Fibroblast of mammary gland (primary cell): Measurements from ENCODE around the gene ATXN1.

ENCODE experiments used
- DNase-seq: peaks from one replicate; pipeline ENCODE4 v3.0.0-alpha.2; 2010; ENCODE audit warnings: low read depth
- H3K4me3 ChIP-seq: 2 replicates; pipeline ENCODE4 v1.5.1; 2011; ENCODE audit warnings: low read depth, mild to moderate bottlenecking, low read length, moderate library complexity; ENCODE audit not compliant: control insufficient read depth
- TF ChIP-seq, protein P1 (sequence below): conservative IDR thresholded peaks from 2 replicates; pipeline ENCODE4 v1.5.1; 2011; ENCODE audit warnings: low read depth, low read length, inconsistent platforms; ENCODE audit not compliant: control insufficient read depth, insufficient read depth

The ATXN1 gene

DNA sequence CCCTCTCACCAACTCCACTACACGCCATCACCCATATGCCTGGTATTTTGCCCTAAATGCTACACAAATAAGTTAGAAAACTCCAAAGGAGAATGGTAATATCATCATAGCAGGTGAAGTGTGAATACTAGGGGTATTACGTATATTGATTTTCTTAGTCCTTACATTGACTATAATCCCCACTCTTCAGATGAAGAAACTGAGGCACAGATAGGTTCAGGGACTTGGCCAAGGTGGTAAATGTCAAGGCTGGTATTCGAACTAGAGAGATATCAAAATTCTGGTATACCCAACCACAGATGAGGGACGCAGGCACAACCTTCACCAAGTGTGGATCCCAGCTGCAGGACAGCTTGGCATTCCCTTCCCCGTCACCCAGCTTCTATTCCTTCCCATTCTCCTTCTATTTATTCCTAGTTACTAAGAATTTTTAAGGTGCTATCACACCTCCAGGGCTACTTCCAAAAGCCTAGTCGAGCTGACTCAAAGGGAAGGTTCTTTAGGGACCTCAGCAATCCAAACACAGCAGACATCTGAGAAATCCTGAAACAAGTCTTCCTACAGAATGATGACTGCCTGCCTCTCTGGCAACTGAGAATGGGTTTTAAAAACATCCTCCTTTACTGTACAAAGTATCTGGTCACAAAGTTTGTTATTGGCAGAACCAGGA is 32.6 kb downstream of the ATXN1 start:
- H3K4me3 ChIP-seq, result no peak overlapping the region

GRCh38 chr6:16727996-16728395 is 33.3 kb downstream of the ATXN1 start:
- no peak for DNase-seq
- TF ChIP-seq, protein P1, sequence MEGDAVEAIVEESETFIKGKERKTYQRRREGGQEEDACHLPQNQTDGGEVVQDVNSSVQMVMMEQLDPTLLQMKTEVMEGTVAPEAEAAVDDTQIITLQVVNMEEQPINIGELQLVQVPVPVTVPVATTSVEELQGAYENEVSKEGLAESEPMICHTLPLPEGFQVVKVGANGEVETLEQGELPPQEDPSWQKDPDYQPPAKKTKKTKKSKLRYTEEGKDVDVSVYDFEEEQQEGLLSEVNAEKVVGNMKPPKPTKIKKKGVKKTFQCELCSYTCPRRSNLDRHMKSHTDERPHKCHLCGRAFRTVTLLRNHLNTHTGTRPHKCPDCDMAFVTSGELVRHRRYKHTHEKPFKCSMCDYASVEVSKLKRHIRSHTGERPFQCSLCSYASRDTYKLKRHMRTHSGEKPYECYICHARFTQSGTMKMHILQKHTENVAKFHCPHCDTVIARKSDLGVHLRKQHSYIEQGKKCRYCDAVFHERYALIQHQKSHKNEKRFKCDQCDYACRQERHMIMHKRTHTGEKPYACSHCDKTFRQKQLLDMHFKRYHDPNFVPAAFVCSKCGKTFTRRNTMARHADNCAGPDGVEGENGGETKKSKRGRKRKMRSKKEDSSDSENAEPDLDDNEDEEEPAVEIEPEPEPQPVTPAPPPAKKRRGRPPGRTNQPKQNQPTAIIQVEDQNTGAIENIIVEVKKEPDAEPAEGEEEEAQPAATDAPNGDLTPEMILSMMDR, result no peak
- no peak overlapping the region for H3K4me3 ChIP-seq

More for the DNA sequence above, 32.6 kb downstream of the ATXN1 start:
- DNase-seq, result no peak
- TF ChIP-seq, protein P1, result no peak

DNA sequence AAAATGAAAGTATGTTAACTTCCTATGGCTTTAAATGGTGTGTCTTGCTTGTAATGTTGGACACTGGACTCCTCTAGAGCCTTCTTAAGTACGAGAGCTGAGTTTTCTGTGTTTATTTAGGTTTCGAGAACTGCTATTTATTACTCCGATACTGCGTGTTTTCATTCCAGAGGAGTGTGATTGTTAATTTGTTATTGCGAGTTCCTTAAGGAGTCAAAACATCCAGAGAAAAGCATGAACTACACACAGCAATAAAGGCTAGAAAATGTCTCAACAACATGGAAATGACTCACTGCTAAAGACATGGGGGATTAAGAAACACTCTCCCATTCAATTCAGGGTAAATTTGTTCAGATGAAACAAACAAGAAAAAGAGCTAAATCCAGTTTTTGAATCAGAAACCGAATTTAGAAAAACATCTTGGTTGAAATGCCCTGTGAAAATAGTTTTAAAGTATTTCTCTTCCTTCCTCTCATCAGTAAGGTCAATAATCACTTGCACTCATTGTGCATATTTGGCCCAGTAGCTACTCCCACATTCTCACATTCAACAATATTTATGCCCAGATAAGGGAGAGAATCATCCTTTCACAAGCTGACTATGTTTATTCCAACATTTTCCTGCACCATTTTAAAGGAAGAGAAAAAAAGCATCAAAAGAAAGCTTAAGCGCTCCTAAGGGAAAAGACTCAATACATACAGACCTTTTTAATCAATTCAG is 36.0 kb downstream of the ATXN1 start:
- DNase-seq, result peak; percentile 82
- H3K4me3 ChIP-seq, result no peak overlapping the region
- TF ChIP-seq, protein P1, result no peak

DNA sequence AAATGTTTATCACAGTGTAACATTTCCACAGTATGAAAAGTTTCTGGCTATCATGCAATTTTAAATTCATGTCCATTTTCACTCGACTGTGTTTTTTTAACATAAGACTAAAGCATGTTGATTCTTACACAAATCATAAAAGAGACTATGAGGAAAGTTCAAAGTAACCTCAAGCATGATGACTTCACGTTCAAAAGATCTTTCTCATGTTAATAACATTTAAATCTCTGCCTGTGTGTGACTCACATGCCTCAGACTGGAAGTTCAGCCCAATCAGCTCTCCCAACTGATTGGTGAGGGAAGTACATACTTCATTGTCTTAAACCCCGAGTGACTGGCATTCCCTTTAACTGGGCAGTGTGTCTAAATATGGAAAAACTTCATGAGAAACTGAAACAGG is 37.4 kb downstream of the ATXN1 start:
- DNase-seq, result peak; percentile 96
- TF ChIP-seq, protein P1, result no peak
- no peak overlapping the region for H3K4me3 ChIP-seq

GRCh38 chr6:16723402-16723801 is 37.9 kb downstream of the ATXN1 start:
- no peak for DNase-seq
- TF ChIP-seq, protein P1, result no peak
- no peak overlapping the region for H3K4me3 ChIP-seq

DNA sequence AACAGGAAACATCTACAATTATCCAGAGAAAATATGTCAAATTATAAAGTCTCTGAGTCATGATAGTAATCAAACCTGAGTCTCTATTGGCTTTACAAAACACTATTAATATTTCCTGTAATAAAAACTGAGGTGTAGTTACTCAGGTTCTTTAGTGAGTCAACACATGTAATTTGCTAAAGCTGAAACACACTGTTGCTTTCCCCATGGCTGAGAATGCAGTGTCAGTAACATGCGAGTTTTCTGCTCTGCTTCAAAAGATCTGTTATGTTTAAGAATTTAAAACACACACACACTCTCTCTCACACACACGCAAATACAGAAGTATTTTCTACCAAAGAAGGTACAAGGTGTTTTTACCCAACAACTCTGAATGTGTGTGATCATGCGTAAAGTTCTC is 38.6 kb downstream of the ATXN1 start:
- DNase-seq, result no peak
- H3K4me3 ChIP-seq, result no peak overlapping the region
- TF ChIP-seq, protein P1, result no peak
